ENCODE data around the gene GAST.

GAST gene

GRCh38 chr17:41748275-41748674, 36.1 kb downstream of the GAST start:
- DNase-seq, result no peak

GRCh38 chr17:41750862-41751261, 38.7 kb downstream of the GAST start:
- peak; percentile 66 to 91 for DNase-seq

- DNase-seq, result no peak
Observed at GRCh38 chr17:41751288-41751687, 39.2 kb downstream of the GAST start.

GRCh38 chr17:41754066-41754465, 41.9 kb downstream of the GAST start:
- DNase-seq, result no peak

GRCh38 chr17:41758601-41759000, 46.5 kb downstream of the GAST start:
- DNase-seq, result no peak

GRCh38 chr17:41760878-41761277, 48.7 kb downstream of the GAST start:
- DNase-seq, result no peak

GRCh38 chr17:41762391-41762790, 50.3 kb downstream of the GAST start:
- no peak for DNase-seq

- no peak for DNase-seq
Observed at GRCh38 chr17:41762841-41763240, 50.7 kb downstream of the GAST start.

- DNase-seq, result no peak
Observed at GRCh38 chr17:41763327-41763726, 51.2 kb downstream of the GAST start.
